PC-3 (cell line): ENCODE measurements around the gene ASB2.

ENCODE experiments used
- EZH2 ChIP-seq: fragments of 300-600 bp; sonication (generic); IDR thresholded peaks from one replicate; pipeline ENCODE4 v1.6.1; 2017; ENCODE audit warnings: antibody characterized with exemption, mild to moderate bottlenecking, low read length; ENCODE audit not compliant: unreplicated experiment
- TF ChIP-seq, protein P1 (sequence below): fragments of 300-600 bp; sonication (generic); conservative IDR thresholded peaks from 2 replicates; pipeline ENCODE4 v1.5.1; 2017; ENCODE audit warnings: antibody characterized with exemption, low read depth, mild to moderate bottlenecking, low read length

DNA sequence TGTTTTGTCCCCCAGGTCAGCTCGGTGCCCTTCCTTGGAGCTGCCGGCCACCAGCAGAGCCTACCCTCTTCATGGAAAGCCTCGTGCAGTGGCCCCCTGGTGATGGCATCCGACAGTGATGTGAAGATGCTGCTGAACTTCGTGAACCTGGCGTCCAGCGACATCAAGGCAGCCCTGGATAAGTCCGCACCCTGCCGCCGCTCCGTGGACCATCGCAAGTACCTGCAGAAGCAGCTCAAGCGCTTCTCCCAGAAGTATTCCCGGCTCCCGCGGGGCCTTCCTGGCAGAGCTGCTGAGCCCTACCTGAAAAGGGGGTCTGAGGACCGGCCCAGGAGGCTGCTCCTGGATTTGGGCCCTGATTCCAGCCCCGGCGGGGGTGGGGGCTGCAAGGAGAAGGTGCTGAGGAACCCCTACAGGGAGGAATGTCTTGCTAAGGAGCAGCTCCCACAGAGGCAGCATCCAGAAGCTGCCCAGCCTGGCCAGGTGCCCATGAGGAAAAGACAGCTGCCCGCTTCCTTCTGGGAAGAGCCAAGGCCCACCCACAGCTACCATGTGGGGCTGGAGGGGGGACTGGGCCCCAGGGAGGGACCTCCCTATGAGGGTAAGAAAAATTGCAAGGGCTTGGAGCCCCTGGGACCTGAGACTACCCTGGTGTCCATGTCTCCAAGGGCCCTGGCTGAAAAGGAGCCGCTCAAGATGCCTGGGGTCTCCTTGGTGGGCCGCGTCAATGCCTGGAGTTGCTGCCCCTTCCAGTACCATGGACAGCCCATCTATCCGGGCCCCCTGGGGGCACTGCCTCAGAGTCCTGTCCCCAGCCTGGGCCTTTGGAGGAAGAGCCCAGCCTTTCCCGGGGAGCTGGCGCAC, 48.0 kb downstream of the ASB2 start:
- TF ChIP-seq, protein P1, sequence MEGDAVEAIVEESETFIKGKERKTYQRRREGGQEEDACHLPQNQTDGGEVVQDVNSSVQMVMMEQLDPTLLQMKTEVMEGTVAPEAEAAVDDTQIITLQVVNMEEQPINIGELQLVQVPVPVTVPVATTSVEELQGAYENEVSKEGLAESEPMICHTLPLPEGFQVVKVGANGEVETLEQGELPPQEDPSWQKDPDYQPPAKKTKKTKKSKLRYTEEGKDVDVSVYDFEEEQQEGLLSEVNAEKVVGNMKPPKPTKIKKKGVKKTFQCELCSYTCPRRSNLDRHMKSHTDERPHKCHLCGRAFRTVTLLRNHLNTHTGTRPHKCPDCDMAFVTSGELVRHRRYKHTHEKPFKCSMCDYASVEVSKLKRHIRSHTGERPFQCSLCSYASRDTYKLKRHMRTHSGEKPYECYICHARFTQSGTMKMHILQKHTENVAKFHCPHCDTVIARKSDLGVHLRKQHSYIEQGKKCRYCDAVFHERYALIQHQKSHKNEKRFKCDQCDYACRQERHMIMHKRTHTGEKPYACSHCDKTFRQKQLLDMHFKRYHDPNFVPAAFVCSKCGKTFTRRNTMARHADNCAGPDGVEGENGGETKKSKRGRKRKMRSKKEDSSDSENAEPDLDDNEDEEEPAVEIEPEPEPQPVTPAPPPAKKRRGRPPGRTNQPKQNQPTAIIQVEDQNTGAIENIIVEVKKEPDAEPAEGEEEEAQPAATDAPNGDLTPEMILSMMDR, result no peak
- TF ChIP-seq EZH2, result no peak
